KG1 (cell line): ENCODE measurements around the gene CXCL11.
"Not testable (repeated sequence)": the region's sequence is repeated elsewhere in the genome, so short reads cannot be mapped to it uniquely, and the experiment has no call there.

Experiments
- DNase-seq: peaks from one replicate; lab custom pipeline; 2025; lab: John Stamatoyannopoulos, UW

CXCL11 gene

DNA sequence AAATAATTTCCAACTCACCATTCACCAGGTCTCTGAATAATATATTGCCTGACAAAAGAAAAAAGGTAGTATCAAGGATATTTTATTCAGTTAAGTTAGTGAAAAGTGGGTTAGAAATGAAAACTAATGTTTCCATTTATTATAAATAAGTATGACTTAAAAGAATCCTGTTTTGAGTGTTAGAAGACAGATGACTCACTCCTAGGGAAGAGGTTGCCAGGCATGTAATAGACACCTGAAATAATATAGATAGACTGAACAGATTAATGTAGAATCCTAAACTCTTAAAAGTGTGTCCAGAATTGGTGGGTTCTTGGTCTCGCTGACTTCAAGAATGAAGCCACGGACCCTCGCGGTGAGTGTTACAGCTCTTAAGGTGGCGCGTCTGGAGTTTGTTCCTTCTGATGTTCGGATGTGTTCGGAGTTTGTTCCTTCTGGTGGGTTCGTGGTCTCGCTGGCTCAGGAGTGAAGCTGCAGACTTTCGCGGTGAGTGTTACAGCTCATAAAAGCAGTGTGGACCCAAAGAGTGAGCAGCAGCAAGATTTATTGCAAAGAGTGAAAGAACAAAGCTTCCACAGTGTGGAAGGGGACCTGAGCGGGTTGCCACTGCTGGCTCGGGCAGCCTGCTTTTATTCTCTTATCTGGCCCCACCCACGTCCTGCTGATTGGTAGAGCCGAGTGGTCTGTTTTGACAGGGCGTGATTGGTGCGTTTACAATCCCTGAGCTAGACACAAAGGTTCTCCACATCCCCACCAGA is 6.5 kb upstream of the CXCL11 start:
- not testable (repeated sequence) for DNase-seq

DNA sequence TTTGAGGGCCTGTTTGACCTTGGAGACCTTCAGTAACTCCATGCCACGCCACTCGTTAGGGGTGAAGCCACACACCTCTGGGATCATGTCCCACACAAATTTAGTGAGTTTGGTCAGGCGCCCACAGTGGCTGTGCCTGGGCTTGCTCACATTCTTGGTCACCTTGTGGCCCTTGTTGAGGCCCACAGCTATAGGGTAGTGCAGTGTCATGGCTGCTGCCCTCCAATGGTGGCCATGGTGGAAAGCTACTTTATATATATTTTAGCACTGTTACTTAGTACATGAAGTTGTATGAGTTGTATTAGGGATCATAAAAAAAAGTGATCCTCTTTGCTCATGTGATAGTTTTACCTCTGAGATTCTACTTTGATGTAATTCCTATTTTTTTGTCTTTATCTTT is 985 bp upstream of the CXCL11 start:
- no peak for DNase-seq

DNA sequence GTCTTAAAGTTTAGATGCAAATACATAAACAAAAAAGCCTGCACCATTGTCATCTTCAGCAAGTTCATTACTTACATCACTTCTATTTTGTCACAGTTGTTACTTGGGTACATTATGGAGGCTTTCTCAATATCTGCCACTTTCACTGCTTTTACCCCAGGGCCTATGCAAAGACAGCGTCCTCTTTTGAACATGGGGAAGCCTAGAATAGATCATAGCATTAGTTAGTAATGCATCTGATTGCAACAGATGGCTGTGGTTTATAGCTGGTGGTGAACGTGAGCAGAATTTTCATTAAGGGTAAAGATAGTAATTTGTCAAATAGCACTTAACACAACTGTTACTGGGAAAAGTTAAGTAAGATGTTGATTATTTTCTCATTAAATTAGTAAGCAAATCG is 729 bp downstream of the CXCL11 start:
- DNase-seq: no peak

DNA sequence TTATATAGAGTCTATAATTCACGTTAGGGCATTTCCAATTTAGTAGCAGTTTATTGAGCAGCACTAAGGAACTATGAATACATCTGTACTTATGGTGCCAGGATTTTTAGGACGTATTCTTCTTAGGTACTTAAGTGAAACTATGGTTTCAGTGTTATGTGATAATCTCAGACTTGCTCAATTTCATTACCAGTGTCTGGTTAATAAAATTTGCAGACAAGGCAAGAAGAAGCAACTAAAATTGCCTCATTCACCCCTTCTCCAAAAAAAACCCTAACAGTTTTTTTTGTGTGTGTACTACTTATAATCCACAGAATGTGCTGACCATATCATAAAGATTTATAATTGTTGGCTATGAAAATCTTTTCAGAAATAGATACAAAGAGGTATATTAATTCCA is 6.6 kb downstream of the CXCL11 start:
- no peak for DNase-seq

DNA sequence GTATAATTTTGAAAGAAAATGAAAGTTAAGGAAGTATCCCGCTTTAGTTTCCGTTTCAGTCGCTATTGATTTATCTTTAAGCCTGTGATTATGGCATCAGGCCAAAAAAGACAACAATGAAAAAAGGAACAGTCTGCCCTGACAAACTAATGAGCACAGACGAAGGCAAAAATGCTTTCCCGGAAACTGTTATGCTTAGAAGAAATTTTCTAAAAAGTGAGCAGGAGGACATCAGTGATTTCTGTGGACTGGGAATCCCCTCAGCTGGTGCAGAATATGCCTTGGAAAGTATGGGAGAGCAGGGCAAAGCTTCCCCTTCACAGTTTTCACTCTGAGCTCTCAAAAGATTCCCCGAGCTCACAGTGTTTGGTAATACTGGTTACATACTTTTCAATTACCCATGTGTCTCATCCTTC is 7.5 kb downstream of the CXCL11 start:
- peak; percentile 38 for DNase-seq

DNA sequence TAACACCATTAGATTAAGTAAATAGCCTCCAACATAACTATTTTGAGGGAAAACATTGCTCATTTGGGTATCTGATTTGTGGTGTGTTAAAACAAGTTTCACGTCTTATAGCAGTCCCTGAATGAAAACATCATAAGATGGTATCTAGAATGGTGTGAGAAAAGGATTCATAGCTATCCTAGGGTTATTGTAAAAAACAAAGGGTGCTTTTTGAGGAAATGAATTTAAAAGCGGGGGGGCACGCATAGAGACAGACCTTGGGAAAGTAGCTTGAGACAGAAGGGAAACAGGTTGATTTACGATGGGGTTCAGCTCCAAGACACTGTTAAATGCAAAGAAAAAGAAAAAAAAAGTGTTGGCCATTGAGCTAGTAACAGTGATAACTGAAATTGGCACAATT is 11.8 kb downstream of the CXCL11 start:
- DNase-seq: no peak

DNA sequence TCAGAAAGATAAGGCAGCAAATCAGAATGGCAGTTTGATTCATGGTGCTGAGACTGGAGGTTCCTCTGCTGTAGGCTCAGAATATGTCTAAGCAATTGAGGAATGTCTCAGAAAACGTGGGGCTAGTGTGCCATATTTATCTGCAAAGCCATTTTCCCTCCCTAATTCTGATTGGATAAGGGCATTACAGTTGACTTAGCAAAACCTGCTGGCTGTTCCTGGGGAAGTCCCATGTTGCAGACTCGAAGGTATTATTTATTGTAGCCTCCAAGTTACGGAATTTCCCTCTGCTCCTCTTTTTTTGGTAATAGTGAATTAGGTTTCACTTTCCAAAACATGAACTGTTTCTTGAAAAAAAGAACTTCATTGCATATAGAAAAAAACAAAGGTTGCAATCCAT is 12.5 kb downstream of the CXCL11 start, which contains the start of gene CXCL10:
Gene CXCL10, minus strand, starts transcription at position 109 of the 400 bp plus-strand sequence. Its CDS starts 66 bp downstream, at position 43.
- no peak for DNase-seq

DNA sequence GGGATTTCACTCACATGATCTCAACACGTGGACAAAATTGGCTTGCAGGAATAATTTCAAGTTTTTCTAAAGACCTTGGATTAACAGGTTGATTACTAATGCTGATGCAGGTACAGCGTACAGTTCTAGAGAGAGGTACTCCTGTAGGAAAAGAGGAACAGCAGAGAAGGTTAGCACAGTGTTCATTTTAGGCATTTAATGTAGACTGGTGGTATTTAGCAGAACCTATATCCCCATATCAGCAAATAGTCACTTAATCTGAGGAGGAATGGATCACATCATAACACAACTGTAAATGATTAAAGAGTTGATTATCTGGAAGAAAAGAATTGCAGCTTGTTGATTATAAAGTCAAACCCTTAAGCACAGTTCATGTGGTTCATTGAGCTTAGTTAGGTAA is 13.2 kb downstream of the CXCL11 start:
- no peak for DNase-seq

DNA sequence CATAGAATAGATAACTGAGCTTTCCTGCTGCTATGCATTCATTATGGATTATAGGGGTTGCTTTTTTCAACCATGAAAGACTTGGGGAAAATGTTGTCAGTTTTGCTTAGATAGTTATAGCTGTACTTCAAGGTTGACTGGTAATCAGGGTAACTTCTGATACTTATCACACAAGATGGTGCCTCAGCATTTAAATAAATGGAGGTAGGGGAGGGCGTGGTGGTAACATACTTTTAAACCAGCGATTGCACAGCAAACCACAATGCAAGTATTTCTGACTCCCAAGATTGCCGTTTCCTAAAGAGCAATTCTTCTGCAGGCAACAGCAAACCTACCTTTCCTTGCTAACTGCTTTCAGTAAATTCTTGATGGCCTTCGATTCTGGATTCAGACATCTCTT is 13.8 kb downstream of the CXCL11 start:
- DNase-seq: no peak

DNA sequence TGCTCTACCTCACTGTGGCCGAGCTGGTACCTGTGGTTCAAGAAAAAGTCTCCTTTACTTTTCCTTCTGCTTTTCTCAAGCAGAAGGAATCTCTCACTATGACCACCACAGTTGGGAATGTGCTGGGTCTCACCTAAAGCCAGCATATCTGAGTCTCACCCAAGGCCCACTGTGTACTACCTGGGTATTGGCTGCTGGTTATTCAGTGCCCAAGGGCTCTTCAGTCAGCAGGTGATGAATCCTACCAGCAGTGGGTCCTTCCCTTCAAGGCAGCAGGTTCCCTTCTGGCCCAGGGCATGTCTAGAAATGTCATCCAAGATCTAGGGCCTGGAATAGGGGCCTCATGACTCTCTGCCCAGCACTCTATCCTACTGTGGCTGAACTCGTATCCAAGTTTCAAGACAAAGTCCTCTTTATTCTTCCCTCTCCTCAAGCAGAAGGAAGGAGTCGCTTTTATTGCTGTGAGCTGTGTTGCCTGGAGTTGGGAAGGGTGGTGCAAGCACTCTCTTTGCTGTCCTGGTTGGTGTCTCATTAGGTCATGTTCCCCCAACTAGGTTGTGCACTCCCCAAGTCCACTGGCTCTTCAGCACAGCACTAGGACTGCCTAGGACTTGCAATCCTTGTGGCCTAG is 18.7 kb downstream of the CXCL11 start:
- DNase-seq: no peak

DNA sequence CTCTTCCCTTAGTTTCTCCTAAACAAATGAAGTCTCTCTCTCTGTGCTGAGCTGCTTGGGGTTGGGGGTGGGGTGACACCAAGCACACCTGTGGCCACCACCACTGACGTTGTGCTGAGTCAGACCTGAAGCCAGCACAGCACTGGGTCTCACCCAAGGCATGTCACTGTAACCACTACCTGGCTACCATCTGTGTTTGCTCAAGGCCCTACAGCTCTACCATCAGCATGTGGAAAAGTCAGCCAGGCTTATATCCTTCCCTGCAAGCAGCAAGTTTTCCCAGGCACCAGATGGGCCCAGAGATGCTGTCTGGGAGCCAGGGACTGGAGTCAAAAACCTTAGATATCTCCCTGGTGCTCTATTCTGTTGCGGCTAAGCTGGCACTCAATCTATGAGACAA is 19.5 kb downstream of the CXCL11 start:
- DNase-seq: no peak

DNA sequence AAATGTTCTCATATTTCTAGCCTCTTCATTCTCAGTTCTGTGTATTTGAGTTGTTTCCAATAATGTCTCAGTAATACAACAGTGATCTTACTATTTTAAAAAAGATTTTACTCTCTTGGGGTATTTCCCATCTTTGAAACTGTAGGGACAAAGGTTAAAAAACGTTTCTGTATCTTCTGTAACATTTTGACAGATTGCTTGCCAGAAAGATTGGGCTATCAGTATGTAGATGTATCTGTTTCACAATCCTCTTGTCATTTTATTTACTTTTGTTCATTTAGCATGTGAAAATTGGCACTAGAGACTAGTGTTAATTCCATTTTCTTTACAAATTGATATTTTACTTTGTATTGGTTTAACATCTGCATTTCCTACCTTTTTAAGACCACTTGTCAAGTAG is 22.3 kb downstream of the CXCL11 start:
- no peak for DNase-seq

DNA sequence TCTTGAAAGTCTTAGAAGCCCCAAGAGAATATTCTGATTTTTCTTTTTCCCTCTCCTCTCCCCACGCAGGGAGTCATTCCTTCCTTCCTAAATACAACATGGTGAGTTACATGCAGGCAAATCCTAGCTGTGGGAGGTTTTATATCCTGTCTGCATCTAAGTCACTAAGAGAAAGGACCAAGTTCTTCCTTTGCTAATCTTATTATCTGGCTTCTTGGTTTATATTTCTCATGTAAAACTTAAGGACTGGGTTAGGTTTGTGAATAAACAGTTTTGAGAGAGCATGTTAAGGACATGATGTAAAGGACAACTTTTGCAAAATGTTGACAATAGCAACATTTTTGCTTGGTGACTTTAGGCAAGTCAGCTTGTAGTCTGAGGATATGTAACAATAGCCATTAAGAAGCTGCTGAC is 23.5 kb downstream of the CXCL11 start:
- no peak for DNase-seq

DNA sequence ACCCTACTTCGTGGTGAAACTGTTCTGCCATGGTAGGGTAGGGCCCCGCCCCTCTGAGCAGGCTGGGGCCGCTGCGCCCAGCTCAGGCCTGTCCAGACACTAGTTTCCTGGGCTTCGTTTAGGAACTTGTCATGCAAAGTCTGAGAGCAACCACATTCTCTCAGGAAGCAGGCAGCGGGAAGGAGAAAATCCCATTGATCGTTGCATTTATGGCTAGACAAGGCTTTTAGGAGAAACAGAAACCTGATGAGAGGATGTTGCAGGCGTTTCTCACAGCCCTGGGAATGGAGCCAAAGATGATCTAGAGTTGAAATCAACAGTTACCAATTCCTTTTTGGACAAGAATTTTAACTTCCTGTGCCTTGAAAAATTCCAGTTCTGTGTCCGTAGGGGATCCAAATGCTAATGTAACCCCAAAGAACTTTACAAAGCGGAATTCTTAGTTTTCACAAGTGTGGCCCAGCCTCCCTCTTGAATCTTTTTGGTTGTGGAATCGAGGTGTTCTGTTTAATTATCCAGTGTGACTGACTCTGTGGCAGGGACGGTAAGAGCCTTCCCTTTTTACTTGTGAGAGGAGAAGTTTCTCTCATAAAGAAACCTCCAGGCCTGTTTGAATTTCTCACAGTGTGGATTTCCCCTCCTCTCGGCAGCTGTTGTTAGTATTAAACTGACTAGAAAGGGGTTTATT is 24.0 kb downstream of the CXCL11 start:
- no peak for DNase-seq

DNA sequence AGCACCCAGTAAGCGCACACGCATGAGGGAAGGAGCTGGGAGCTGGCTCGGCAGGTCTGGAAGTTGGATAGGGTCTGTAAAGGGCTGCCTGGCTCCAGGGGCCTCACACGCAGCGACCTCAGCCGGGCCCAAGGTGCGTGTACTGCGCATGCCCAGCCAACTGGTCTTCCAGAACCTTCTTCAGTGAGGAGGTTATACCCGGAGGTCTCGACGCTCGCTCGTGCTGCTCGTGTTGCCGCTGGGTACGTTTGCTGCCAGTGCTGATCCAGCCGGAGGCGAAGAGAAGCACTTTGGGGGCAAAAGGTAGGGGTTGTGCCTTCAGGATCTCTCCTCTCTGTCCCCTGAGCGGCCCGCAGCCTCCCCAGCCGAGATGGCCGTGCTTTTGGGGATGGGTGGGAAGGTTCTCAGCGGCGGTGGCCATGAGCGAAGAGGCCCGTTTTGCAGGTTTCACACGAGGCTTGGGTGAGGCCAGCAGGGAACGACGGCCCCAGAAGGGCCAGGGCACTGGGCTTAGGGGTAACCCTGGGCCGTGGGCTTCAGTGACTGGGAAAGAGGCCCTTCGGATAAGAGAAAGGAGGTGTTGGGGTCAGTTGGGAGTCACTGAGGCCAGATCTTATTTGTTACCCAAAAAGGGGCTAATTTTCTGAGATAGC is 24.7 kb downstream of the CXCL11 start:
- no peak for DNase-seq

DNA sequence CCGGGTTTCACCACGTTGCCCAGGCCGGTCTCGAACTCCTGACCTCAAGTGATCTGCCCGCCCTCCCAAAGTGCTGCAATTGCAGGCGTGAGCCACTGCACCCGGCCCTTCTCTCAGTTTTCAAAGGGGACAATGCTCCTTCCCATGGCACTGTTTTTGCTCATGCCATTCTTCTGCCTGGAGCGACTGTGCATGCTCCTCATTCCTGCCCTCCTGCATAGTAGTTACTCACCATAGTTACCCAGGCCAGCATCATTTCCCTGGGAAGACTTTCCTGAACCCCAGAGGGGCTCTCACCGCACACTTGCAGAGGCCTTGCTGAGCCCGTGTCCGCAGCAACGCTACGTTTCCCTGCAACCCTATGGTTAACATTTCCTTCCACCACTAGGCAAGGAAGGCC is 25.3 kb downstream of the CXCL11 start:
- no peak for DNase-seq

DNA sequence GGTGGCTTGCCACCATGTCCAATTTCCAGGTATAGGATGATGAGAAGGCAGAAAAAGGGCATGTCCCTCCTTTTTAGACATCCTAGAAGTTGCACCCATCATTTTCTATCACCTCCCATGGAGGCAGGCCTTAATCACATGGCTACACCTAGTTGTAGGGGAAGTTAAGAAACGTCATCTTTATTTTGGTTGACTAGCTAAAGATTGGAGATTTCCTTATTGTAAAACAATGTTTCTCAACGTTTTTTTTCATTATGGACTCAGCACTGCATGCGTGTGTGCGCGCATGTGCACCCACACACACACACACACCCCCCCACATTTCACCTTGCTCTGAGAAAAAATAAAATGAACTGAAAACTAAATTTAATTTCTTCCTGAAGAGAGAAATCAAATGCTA is 26.6 kb downstream of the CXCL11 start:
- no peak for DNase-seq

DNA sequence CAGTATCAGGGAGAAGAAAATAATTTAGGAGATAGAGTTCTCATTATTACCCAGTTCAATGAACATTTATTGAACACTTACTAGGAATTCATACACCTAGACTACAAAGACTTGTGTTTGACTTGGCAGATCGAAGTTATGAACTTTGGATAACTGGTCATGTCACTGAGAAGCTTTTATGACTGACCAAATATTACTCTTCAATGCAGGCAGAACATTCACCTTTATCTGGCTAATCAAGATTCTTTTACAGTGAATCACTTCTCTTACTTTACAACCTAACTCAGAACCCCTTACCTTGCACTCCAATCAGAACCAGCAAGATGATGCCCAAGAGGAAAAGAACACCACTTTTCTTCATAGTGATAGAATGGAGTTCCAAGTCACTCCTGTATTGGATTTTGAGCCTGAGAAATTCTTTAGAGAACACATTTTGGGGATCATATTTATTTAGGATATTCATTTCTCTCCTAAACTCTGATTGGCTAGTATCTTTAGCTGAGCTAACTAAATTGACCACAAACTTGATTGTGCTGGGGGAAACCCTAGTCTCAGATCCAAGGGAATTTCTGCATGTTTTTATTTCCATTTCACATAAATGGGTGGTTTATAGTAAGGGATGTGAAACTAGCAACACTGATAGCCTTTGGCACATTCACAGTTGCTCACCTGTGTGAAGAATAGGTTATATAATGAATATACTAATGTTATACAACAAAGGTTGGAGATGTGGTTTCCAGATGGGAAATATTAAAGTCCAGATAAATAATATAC is 28.6 kb downstream of the CXCL11 start, which contains the start of gene CXCL9:
Gene CXCL9, minus strand, starts transcription at position 421 of the 774 bp plus-strand sequence. Its CDS starts 60 bp downstream, at position 361.
- DNase-seq: no peak

DNA sequence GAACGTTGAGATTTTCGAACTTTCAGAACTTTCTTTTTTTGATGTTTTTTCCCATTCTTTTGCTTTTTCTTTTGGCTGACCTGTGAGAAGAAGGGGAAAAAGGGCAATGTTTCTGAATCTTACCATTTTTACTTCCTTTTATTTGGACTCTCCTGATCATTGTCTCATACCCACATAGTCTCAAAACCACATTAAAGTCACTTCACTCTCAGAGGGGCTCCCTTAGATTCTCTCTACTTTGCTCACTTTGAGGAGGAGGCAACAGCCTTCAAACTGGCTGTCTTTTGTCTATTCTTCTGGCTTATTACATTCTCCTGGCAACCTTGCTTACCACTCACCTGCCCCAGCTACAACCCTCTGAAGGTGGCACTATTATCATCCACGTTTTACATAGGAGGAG is 32.2 kb downstream of the CXCL11 start:
- DNase-seq: no peak

DNA sequence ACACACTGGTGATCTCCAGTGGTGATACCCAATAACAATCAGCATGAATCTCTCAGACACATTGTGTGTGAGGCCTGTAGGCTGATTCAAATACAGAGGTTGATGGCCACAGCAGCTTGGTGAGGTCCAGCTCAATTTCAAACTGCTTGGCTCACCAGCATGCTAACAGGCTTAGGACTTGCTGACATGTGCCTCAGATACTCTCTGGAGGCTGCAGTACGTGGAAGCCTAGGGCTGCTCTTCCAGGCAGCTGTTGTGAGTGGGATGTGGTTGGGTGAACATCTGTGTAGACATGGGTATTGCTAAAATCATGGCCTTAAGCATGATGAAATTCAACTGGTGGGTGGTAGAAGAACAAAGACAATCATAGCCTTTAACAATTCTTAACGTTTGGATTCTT is 32.8 kb downstream of the CXCL11 start:
- DNase-seq: no peak

DNA sequence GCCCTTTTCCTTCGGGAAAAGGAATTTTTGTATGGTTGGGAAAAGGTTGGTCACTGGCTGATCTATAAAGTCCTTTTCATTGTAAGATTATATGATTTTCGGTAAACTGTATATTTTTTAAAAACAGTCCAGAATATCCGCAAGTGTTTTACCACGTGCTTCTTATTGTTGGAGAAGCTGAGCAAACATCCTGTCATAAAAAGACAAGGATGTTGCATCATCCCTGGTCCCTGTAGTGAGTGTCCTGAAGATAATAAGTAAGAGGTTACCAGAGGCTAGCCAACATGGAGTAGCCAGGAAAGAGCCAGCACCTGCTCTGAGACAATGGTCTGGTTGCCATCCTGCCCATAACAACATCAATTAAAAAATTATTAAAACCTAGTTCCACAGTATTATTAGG is 33.7 kb downstream of the CXCL11 start:
- no peak for DNase-seq

DNA sequence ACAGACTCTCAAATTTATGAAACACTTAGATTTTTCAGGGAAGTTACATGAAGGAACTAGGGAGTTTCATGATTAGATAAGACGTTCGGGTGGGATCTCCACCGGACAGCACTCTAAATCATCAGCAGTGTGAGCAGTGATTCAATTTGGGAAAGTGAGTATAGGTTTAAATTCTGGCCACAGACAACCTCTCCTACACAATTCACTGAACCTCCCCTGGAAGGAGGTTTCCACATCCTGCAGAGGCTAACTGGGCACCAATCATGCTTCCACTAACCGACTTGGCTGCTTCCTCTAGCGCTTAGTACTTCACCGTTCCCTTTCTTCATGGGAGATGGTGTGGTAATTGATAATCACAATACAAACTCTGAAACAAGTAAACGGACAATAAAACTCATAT is 34.2 kb downstream of the CXCL11 start:
- no peak for DNase-seq
